Measurements from ENCODE around the gene FAM228B.
"Not testable (repeated sequence)": the region's sequence is repeated elsewhere in the genome, so short reads cannot be mapped to it uniquely, and the experiment has no call there.

FAM228B gene

DNA sequence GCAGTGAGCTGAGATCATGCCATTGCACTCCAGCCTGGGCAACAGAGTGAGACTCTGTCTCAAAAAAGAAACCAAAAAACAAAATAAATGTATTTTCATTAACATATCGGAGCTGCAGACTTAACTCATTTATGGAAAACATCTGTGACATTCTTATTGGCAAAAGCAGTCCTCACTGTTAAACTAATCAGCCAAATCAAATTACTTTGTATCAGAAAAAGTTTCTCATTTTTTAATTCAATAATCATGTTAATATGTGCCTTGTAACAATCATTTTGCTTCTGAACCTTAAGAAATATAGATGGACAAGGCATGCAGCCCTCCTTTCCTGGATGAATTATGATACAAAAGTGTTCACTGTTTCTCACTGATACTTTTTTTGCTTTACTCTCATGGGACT, 20.6 kb upstream of the FAM228B start:
- H3K27me3 ChIP-seq (ENCODE audit: control insufficient read depth, insufficient read depth, low read length), result no peaks in the 10 kb centered on the region
- no CpG with 5 or more reads among the region's 1 CpG for WGBS (ENCODE audit: insufficient coverage, insufficient read length)
- no peaks in the 10 kb centered on the region for H3K4me1 ChIP-seq (ENCODE audit: control insufficient read depth, insufficient read depth, low read length)
- H3K9me3 ChIP-seq (ENCODE audit: control insufficient read depth, insufficient read depth, low read length), result no peaks in the 10 kb centered on the region
- no peaks in the 10 kb centered on the region for H3K36me3 ChIP-seq (ENCODE audit: control insufficient read depth, insufficient read depth, low read length)
- DNase-seq (ENCODE audit: low read depth, low spot score), result no peak
- no peak overlapping the region for H3K4me3 ChIP-seq (ENCODE audit: low read length)
- H3K27ac ChIP-seq (ENCODE audit: low read length), result no peak overlapping the region

DNA sequence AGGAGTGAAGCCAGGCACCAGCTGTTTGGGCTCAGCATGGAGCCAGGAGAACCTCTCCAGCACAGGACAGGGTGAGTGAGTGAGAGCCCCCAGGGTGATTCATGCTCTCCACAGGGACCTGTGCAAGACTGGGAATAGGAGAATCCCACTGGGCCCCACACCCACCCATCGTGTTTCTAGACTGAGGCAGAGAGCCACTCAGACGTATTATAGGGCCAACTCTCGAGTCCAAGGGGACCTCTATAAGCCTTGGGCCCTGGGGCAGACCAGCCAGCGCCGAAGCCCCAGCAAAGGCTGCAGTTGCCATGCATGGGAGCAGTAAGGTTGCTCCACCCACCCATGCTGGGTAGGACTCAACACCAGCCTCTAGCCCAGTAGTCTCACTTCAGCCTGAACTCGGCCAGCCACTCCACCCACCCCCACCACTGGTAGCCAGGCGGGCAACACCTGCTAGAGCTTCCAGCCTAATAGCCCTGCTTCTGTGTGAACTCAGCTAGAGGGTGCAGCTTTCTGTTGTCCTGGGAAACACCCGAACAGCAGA, 19.1 kb upstream of the FAM228B start:
- no peak for DNase-seq (ENCODE audit: low read depth, low spot score)
- Histone ChIP-seq H3K36me3 (ENCODE audit: control insufficient read depth, insufficient read depth, low read length) (no peaks in the 10 kb centered on the region), H3K27ac (ENCODE audit: low read length) (no peak overlapping the region), H3K27me3 (ENCODE audit: control insufficient read depth, insufficient read depth, low read length) (no peaks in the 10 kb centered on the region), H3K9me3 (ENCODE audit: control insufficient read depth, insufficient read depth, low read length) (no peaks in the 10 kb centered on the region), H3K4me3 (ENCODE audit: low read length) (no peak overlapping the region), H3K4me1 (ENCODE audit: control insufficient read depth, insufficient read depth, low read length) (no peaks in the 10 kb centered on the region)
- WGBS (ENCODE audit: insufficient coverage, insufficient read length), result no CpG with 5 or more reads among the region's 8 CpGs

DNA sequence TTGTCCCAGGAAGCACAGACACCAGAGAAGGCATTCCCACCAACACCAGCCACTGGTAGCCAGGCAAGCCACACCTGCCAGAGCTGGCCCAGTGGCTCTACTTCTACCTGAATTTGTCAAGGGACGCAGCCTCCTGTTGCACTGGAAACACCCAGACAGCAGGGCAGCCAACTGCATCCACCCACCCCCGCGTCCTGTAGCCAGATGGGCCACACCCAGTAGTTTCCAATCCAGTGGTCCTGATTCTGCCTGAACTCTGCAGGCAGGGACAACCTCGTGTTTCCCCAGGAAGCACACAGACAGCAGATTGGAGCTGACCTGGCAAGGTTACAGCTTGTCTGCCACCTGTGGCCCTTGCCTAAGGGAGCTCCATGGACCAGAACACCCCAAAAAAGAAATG, 18.4 kb upstream of the FAM228B start:
- DNase-seq (ENCODE audit: low read depth, low spot score), result no peak
- no CpG with 5 or more reads among the region's 4 CpGs for WGBS (ENCODE audit: insufficient coverage, insufficient read length)
- H3K4me3 ChIP-seq (ENCODE audit: low read length), result no peak overlapping the region

DNA sequence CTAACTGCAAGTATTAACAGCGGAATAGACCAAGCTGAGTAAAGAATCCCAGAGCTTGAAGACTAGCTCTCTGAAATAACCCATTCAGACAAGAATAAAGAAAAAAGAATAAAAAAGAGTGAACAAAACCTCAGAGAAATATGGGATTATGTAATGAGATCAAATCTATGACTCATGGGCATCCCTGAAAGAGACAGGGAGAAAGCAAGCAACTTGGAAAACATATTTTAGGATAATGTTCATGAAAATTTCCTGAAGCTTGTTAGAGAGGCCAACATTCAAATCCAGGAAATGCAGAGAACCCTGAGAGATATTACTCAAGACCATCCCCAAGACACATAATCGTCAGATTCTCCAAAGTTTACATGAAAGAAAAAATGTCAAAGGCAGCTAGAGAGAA, 17.5 kb upstream of the FAM228B start:
- no CpG with 5 or more reads among the region's 2 CpGs for WGBS (ENCODE audit: insufficient coverage, insufficient read length)

More for the DNA sequence above, 18.4 kb upstream of the FAM228B start:
- Histone ChIP-seq H3K27me3 (ENCODE audit: control insufficient read depth, insufficient read depth, low read length) (no peaks in the 10 kb centered on the region), H3K27ac (ENCODE audit: low read length) (no peak overlapping the region), H3K9me3 (ENCODE audit: control insufficient read depth, insufficient read depth, low read length) (no peaks in the 10 kb centered on the region), H3K36me3 (ENCODE audit: control insufficient read depth, insufficient read depth, low read length) (no peaks in the 10 kb centered on the region), H3K4me1 (ENCODE audit: control insufficient read depth, insufficient read depth, low read length) (no peaks in the 10 kb centered on the region)

DNA sequence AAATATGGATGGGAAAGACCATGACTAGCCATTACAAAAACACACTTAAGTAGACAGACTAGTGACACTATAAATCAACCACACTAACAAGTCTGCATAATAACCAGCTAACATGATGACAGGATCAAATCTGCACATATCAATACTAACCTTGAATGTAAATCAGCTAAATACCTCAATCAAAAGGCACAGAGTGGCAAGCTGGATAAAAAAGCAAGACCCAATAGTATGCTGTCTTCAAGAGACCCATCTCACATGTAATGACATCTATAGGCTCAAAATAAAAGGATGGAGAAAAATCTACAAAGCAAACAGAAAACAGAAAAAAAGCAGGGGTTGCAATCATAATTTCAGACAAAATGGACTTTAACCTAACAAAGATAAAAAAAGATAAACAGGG, 16.5 kb upstream of the FAM228B start:
- Histone ChIP-seq H3K4me1 (ENCODE audit: control insufficient read depth, insufficient read depth, low read length) (no peaks in the 10 kb centered on the region), H3K27ac (ENCODE audit: low read length) (no peak overlapping the region), H3K4me3 (ENCODE audit: low read length) (no peak overlapping the region), H3K27me3 (ENCODE audit: control insufficient read depth, insufficient read depth, low read length) (no peaks in the 10 kb centered on the region), H3K36me3 (ENCODE audit: control insufficient read depth, insufficient read depth, low read length) (no peaks in the 10 kb centered on the region), H3K9me3 (ENCODE audit: control insufficient read depth, insufficient read depth, low read length) (no peaks in the 10 kb centered on the region)
- DNase-seq (ENCODE audit: low read depth, low spot score), result no peak

More for the DNA sequence above, 17.5 kb upstream of the FAM228B start:
- no peaks in the 10 kb centered on the region for H3K36me3 ChIP-seq (ENCODE audit: control insufficient read depth, insufficient read depth, low read length)
- no peaks in the 10 kb centered on the region for H3K27me3 ChIP-seq (ENCODE audit: control insufficient read depth, insufficient read depth, low read length)
- H3K27ac ChIP-seq (ENCODE audit: low read length), result no peak overlapping the region
- H3K9me3 ChIP-seq (ENCODE audit: control insufficient read depth, insufficient read depth, low read length), result no peaks in the 10 kb centered on the region
- no peaks in the 10 kb centered on the region for H3K4me1 ChIP-seq (ENCODE audit: control insufficient read depth, insufficient read depth, low read length)
- DNase-seq (ENCODE audit: low read depth, low spot score), result no peak
- H3K4me3 ChIP-seq (ENCODE audit: low read length), result no peak overlapping the region

DNA sequence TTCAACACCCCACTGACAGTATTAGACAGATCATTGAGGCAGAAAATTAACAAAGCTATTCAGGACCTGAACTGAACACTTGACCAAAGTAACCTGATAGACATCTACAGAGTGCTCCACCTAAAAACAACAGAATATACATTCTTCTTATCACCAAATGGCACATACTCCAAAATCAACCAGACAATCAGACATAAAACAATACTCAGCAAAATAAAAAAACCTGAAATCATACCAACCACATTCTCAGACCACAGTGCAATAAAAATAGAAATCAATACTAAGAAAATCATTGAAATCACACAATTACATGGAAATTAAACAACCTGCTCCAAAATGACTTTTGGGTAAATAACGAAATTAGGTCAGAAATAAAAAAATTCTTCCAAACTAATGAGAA, 15.9 kb upstream of the FAM228B start:
- Histone ChIP-seq H3K27ac (ENCODE audit: low read length) (no peak overlapping the region), H3K4me1 (ENCODE audit: control insufficient read depth, insufficient read depth, low read length) (no peaks in the 10 kb centered on the region), H3K9me3 (ENCODE audit: control insufficient read depth, insufficient read depth, low read length) (no peaks in the 10 kb centered on the region), H3K4me3 (ENCODE audit: low read length) (no peak overlapping the region), H3K36me3 (ENCODE audit: control insufficient read depth, insufficient read depth, low read length) (no peaks in the 10 kb centered on the region), H3K27me3 (ENCODE audit: control insufficient read depth, insufficient read depth, low read length) (no peaks in the 10 kb centered on the region)
- no peak for DNase-seq (ENCODE audit: low read depth, low spot score)
- WGBS (ENCODE audit: insufficient coverage, insufficient read length), result no CpG with 5 or more reads among the region's 1 CpG

DNA sequence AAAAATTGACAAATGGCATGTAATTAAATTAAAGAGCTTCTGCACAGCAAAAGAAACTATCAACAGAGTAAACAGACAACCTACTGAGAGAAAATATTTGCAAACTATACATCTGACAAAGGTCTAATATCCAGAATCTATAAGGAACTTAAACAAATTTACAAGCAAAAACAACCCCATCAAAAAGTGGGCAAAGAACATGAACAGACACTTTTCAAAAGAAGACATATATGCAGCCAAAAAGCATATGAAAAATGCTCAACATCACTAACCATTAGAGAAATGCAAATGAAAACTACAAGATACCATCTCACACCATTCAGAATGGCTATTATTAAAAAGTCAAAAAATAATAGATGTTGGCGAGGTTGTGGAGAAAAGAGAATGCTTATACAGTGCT, 13.8 kb upstream of the FAM228B start:
- H3K9me3 ChIP-seq (ENCODE audit: control insufficient read depth, insufficient read depth, low read length); H3K36me3 ChIP-seq (ENCODE audit: control insufficient read depth, insufficient read depth, low read length); H3K27ac ChIP-seq (ENCODE audit: low read length); H3K4me3 ChIP-seq (ENCODE audit: low read length); H3K4me1 ChIP-seq (ENCODE audit: control insufficient read depth, insufficient read depth, low read length); DNase-seq (ENCODE audit: low read depth, low spot score); H3K27me3 ChIP-seq (ENCODE audit: control insufficient read depth, insufficient read depth, low read length): not testable (repeated sequence)
- WGBS (ENCODE audit: insufficient coverage, insufficient read length), result no CpG with 5 or more reads among the region's 1 CpG

DNA sequence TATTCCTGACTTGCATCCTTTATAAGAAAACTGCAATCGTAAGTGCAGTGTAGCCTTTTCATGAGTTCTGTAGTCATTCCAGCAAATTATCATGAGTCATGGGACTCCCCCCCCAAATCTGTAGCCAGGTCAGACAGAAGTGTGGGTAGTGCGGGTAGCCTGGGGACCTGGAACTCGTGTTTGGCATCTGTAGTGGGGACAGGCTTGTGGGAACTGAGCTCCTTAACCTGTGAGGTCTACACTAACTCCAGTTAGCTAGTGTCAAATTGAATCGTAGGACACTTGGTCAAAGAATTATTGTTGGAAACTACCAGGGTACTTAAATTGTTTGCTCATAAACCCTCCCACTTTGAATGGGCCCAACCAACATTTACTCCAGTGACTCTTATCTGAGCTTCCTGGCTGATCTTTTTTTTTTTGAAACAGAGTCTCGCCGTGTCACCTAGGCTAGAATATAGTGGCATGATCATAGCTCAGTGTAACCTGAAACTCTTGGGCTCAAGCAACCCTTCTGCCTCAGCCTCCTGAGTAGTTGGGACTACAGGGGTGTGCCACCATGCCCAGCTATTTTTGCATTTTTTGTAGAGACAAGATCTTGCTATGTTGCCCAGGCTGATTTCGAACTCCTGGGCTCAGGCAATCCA, 12.5 kb upstream of the FAM228B start:
- H3K4me3 ChIP-seq (ENCODE audit: low read length), result no peak overlapping the region
- no peak for DNase-seq (ENCODE audit: low read depth, low spot score)
- no peaks in the 10 kb centered on the region for H3K27me3 ChIP-seq (ENCODE audit: control insufficient read depth, insufficient read depth, low read length)
- H3K9me3 ChIP-seq (ENCODE audit: control insufficient read depth, insufficient read depth, low read length), result no peaks in the 10 kb centered on the region
- no peaks in the 10 kb centered on the region for H3K36me3 ChIP-seq (ENCODE audit: control insufficient read depth, insufficient read depth, low read length)
- H3K27ac ChIP-seq (ENCODE audit: low read length), result no peak overlapping the region
- no peaks in the 10 kb centered on the region for H3K4me1 ChIP-seq (ENCODE audit: control insufficient read depth, insufficient read depth, low read length)
- no CpG with 5 or more reads among the region's 7 CpGs for WGBS (ENCODE audit: insufficient coverage, insufficient read length)

DNA sequence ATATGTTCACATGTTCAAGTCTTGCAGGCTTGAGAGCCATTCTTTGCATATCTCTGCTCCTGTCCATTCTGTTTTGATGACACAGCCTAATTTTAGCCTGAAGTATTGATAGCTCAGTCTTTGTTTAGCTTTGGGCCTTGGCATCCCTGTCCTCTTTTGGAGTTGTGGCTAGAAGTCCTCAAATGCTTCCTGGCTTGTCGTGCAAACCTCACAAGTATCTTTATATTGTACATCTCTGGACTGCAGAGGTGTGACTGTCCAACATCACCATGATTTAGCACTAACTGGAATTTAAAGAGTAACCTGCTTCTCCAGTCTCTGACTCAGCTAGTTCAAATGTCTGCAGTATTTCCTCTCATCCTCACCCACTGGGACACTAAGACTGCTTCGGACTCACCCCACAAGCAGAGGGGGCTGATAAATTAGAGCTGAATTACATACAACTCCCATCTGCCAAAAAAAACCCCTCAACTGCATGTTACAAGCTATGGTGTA, 11.8 kb upstream of the FAM228B start:
- Histone ChIP-seq H3K9me3 (ENCODE audit: control insufficient read depth, insufficient read depth, low read length) (no peaks in the 10 kb centered on the region), H3K4me1 (ENCODE audit: control insufficient read depth, insufficient read depth, low read length) (no peaks in the 10 kb centered on the region), H3K27ac (ENCODE audit: low read length) (no peak overlapping the region), H3K36me3 (ENCODE audit: control insufficient read depth, insufficient read depth, low read length) (no peaks in the 10 kb centered on the region), H3K4me3 (ENCODE audit: low read length) (no peak overlapping the region), H3K27me3 (ENCODE audit: control insufficient read depth, insufficient read depth, low read length) (no peaks in the 10 kb centered on the region)
- no CpG with 5 or more reads among the region's 2 CpGs for WGBS (ENCODE audit: insufficient coverage, insufficient read length)
- DNase-seq (ENCODE audit: low read depth, low spot score), result no peak

DNA sequence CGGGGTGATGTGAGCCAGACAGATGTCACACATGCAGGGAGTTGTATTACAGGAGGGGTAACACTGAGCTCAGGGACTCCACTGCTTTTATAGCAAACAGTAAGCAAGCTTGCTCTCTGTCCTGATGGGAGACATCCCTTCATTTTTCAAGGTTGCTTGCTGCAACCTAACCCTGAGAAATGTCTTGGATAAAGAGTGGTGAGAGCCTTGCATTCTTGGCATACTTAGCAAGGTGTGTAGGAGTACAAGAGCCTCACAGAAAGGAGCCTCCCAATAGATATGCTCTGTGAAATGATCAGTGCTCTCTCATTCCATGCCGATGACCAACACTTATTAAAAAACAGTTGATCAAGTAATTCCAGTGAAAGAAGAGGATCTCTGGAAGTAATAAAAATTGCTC, 8.2 kb upstream of the FAM228B start:
- no CpG with 5 or more reads among the region's 2 CpGs for WGBS (ENCODE audit: insufficient coverage, insufficient read length)
- Histone ChIP-seq H3K4me1 (ENCODE audit: control insufficient read depth, insufficient read depth, low read length) (no peaks in the 10 kb centered on the region), H3K36me3 (ENCODE audit: control insufficient read depth, insufficient read depth, low read length) (no peaks in the 10 kb centered on the region), H3K27me3 (ENCODE audit: control insufficient read depth, insufficient read depth, low read length) (no peaks in the 10 kb centered on the region), H3K4me3 (ENCODE audit: low read length) (no peak overlapping the region), H3K9me3 (ENCODE audit: control insufficient read depth, insufficient read depth, low read length) (no peaks in the 10 kb centered on the region), H3K27ac (ENCODE audit: low read length) (no peak overlapping the region)
- DNase-seq (ENCODE audit: low read depth, low spot score), result no peak

DNA sequence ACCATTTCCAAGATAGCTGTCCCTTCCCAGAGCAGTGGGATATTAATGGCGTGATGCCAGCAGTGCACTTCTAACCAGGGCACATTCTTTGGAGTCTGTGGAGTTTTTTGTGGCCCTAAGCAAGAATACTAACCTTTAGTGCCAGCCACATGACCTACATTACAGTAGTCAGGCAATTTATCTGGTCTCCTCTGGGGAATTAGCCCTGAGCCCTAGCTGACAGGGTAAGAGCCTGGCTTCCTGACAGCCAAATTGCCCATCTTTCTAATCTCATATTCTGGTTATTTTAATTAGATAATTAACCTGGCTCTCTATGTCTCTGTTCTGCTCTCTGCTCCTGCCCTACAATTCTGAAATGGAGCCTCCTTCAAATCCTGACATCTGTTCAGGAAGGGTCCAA, 5.4 kb upstream of the FAM228B start:
- Histone ChIP-seq H3K9me3 (ENCODE audit: control insufficient read depth, insufficient read depth, low read length) (no peaks in the 10 kb centered on the region), H3K4me3 (ENCODE audit: low read length) (no peak overlapping the region), H3K36me3 (ENCODE audit: control insufficient read depth, insufficient read depth, low read length) (no peaks in the 10 kb centered on the region), H3K4me1 (ENCODE audit: control insufficient read depth, insufficient read depth, low read length) (no peaks in the 10 kb centered on the region), H3K27me3 (ENCODE audit: control insufficient read depth, insufficient read depth, low read length) (no peaks in the 10 kb centered on the region), H3K27ac (ENCODE audit: low read length) (no peak overlapping the region)
- DNase-seq (ENCODE audit: low read depth, low spot score), result no peak
- WGBS (ENCODE audit: insufficient coverage, insufficient read length), result no CpG with 5 or more reads among the region's 1 CpG

All from iPS DF 6.9 (cell line).